MM.1S (cell line): ENCODE data around the gene UFC1.

Source experiments
- CTCF ChIP-seq: fragments of 300-600 bp; sonication (generic); IDR thresholded peaks from 2 replicates; pipeline ENCODE4 v1.5.1; 2016; ENCODE audit warnings: antibody characterized with exemption, low read length, mixed read lengths
- EZH2 ChIP-seq: fragments of 300-600 bp; sonication (generic); optimal IDR thresholded peaks from 2 replicates; pipeline ENCODE3; 2017; ENCODE audit warnings: low read depth, mild to moderate bottlenecking, antibody characterized with exemption, low read length, mixed read lengths

- TF ChIP-seq CTCF: no peak
- no peak for TF ChIP-seq EZH2
These were observed 20.5 kb upstream of the UFC1 start for GRCh38 chr1:161133220-161133740.
